ENCODE results near the gene TCEAL4. TPM values are rescaled to one million over a fixed set of nuclear protein-coding genes. Genes with fewer than 3 reads are reported as not detected.

The TCEAL4 gene
- total and polyA plus RNA-seq, 4 donors, result 40.8 to 224 (median 163) TPM

DNA sequence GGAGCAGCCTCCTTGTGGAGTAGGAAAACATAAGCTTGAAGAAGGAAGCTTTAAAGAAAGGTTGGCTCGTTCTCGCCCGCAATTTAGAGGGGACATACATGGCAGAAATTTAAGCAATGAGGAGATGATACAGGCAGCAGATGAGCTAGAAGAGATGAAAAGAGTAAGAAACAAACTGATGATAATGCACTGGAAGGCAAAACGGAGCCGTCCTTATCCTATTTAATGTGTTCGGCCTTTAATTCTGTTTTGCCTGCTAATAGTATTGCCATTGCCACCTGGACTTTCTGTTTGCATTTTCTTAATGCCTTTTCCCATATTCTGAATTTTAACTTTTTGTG lies 44.8 kb downstream of the TCEAL4 start:
- H3K4me3 ChIP-seq (ENCODE audit: low read depth, low read length), result peak overlapping the region; percentile 79
- peak overlapping the region; percentile 93 for H3K27ac ChIP-seq (ENCODE audit: low read depth, low read length)
- no peaks in the 10 kb centered on the region for H3K9me3 ChIP-seq (ENCODE audit: control insufficient read depth, insufficient read depth, low read length)
- H3K4me1 ChIP-seq (ENCODE audit: control insufficient read depth, insufficient read depth, low read length), result peaks cover 3% of the 10 kb centered on the region
- no peaks in the 10 kb centered on the region for H3K36me3 ChIP-seq (ENCODE audit: control insufficient read depth, insufficient read depth, low read length)
- peaks cover 7% of the 10 kb centered on the region for H3K27me3 ChIP-seq (ENCODE audit: control insufficient read depth, insufficient read depth, low read length)
- no peak for DNase-seq (ENCODE audit: low read depth in 4 of 6, low spot score in 6 of 6)
- 40% methylated on average over 5 of the region's 6 CpGs for WGBS (ENCODE audit: insufficient coverage)

DNA sequence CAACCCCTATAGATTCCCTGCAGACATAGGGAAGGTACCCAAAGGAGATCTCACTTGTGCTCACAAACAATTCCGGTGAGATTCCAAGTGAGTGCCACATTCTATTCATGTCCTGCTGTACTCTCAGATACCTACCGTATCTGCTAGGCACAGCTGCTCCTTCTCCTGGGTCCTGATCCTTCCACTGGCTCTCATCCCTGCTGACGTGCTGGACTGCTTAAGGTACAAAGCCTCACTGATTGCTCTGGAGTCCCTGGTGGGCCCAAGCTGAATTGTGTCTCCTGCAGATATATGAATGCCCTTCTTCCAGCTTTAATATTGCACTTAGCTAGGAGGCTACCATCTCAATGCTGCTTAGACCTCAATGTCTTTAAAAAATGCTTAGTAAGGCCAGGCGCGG lies 45.8 kb downstream of the TCEAL4 start:
- DNase-seq (ENCODE audit: low read depth in 4 of 6, low spot score in 6 of 6), result no peak
- H3K27me3 ChIP-seq (ENCODE audit: control insufficient read depth, insufficient read depth, low read length), result peaks cover 8% of the 10 kb centered on the region
- WGBS (ENCODE audit: insufficient coverage), result 60% methylated on average over 5 of the region's 5 CpGs
- no peaks in the 10 kb centered on the region for H3K36me3 ChIP-seq (ENCODE audit: control insufficient read depth, insufficient read depth, low read length)
- H3K4me1 ChIP-seq (ENCODE audit: control insufficient read depth, insufficient read depth, low read length), result no peaks in the 10 kb centered on the region
- no peak overlapping the region for H3K27ac ChIP-seq (ENCODE audit: low read depth, low read length)
- no peaks in the 10 kb centered on the region for H3K9me3 ChIP-seq (ENCODE audit: control insufficient read depth, insufficient read depth, low read length)
- H3K4me3 ChIP-seq (ENCODE audit: low read depth, low read length), result no peak overlapping the region

DNA sequence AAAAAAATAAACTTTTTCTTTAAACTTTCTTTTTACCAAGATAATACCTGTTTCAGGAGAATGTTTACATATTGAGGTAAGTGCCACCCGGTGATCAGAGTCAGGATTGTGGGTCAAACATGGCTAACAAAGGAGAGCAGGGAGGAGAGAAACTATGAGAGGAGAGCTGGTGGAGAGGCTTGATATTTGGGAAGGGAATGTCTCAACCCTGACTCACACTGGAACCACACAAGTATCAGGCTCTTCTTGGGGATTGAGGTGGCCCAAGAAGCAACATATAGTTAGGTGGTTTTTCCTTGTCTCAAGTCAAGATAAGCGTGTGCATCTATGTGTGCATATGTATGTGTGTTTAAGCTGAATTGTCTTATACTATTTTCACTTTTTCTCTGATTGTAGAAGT lies 50.1 kb downstream of the TCEAL4 start:
- no peaks in the 10 kb centered on the region for H3K4me1 ChIP-seq (ENCODE audit: control insufficient read depth, insufficient read depth, low read length)
- DNase-seq (ENCODE audit: low read depth in 4 of 6, low spot score in 6 of 6), result no peak
- peaks cover 5% of the 10 kb centered on the region for H3K27me3 ChIP-seq (ENCODE audit: control insufficient read depth, insufficient read depth, low read length)
- H3K4me3 ChIP-seq (ENCODE audit: low read depth, low read length), result no peak overlapping the region
- WGBS (ENCODE audit: insufficient coverage), result 40% methylated on average over 1 of the region's 2 CpGs
- no peaks in the 10 kb centered on the region for H3K9me3 ChIP-seq (ENCODE audit: control insufficient read depth, insufficient read depth, low read length)
- no peaks in the 10 kb centered on the region for H3K36me3 ChIP-seq (ENCODE audit: control insufficient read depth, insufficient read depth, low read length)
- H3K27ac ChIP-seq (ENCODE audit: low read depth, low read length), result no peak overlapping the region

Other genes with a start within 250 kb of the TCEAL4 start
- gene TCEAL9, start 229.0 kb upstream of the TCEAL4 start, total RNA-seq, result 100 to 1,000 TPM in 1 of 2 donors, 10 to 100 TPM in 1; 63.8 to 111 TPM
- 100 to 1,000 TPM in 1 of 2 donors, 10 to 100 TPM in 1; 97.2 to 108 TPM for gene TCEAL9, start 229.0 kb upstream of the TCEAL4 start, polyA plus RNA-seq (ENCODE audit: insufficient read length in 2 of 2)
- gene BEX3, start 209.0 kb upstream of the TCEAL4 start, total RNA-seq, result 100 to 1,000 TPM; 276 to 518 TPM
- 100 to 1,000 TPM; 795 to 830 TPM for gene BEX3, start 209.0 kb upstream of the TCEAL4 start, polyA plus RNA-seq (ENCODE audit: insufficient read length in 2 of 2)
- 1 to 10 TPM in 1 of 2 donors, under 1 TPM in 1; 0.88 to 1.2 TPM for gene RAB40A, start 66.0 kb upstream of the TCEAL4 start, total RNA-seq
- 1 to 10 TPM; 2.9 to 3.0 TPM for gene RAB40A, start 66.0 kb upstream of the TCEAL4 start, polyA plus RNA-seq (ENCODE audit: insufficient read length in 2 of 2)
- 10 to 100 TPM; 11.7 to 29.8 TPM for gene TCEAL3, start 22.4 kb downstream of the TCEAL4 start, total RNA-seq
- 10 to 100 TPM; 77.2 TPM for gene TCEAL3, start 22.4 kb downstream of the TCEAL4 start, polyA plus RNA-seq (ENCODE audit: insufficient read length in 2 of 2)
- gene TCEAL1, start 43.5 kb downstream of the TCEAL4 start, total RNA-seq, result 10 to 100 TPM; 35.6 to 39.2 TPM
- 10 to 100 TPM; 53.4 to 58.7 TPM for gene TCEAL1, start 43.5 kb downstream of the TCEAL4 start, polyA plus RNA-seq (ENCODE audit: insufficient read length in 2 of 2)
- gene MORF4L2, start 101.2 kb downstream of the TCEAL4 start, total RNA-seq, result 100 to 1,000 TPM; 365 to 391 TPM
- gene MORF4L2, start 101.2 kb downstream of the TCEAL4 start, polyA plus RNA-seq (ENCODE audit: insufficient read length in 2 of 2), result 100 to 1,000 TPM; 331 to 336 TPM
- gene TMEM31, start 125.4 kb downstream of the TCEAL4 start, total RNA-seq, result under 1 TPM in 1 of 2 donors, not detected in 1; 0.44 TPM
- gene TMEM31, start 125.4 kb downstream of the TCEAL4 start, polyA plus RNA-seq (ENCODE audit: insufficient read length in 2 of 2), result under 1 TPM in 1 of 2 donors, not detected in 1; 0.68 TPM
- gene PLP1, start 191.3 kb downstream of the TCEAL4 start, total RNA-seq, result 1,000 to 10,000 TPM in 1 of 2 donors, 100 to 1,000 TPM in 1; 928 to 2,816 TPM
- gene PLP1, start 191.3 kb downstream of the TCEAL4 start, polyA plus RNA-seq (ENCODE audit: insufficient read length in 2 of 2), result 1,000 to 10,000 TPM in 1 of 2 donors, 100 to 1,000 TPM in 1; 888 to 1,680 TPM
- 10 to 100 TPM; 11.2 to 35.8 TPM for gene RAB9B, start 246.7 kb downstream of the TCEAL4 start, total RNA-seq
- gene RAB9B, start 246.7 kb downstream of the TCEAL4 start, polyA plus RNA-seq (ENCODE audit: insufficient read length in 2 of 2), result 10 to 100 TPM; 22.0 to 24.5 TPM